Natural killer cell (primary cell): Measurements from ENCODE around the gene PCDHB6. TPM values are rescaled to one million over a fixed set of nuclear protein-coding genes. Genes with fewer than 3 reads are reported as not detected.
"Not testable (repeated sequence)": the region's sequence is repeated elsewhere in the genome, so short reads cannot be mapped to it uniquely, and the experiment has no call there.

ENCODE experiments used
- ATAC-seq, 3 donors: fragments of 150-1000 bp in 2 of 3; fragments of 200-7000 bp in 1 of 3; cut with Tn5 transposase; 1 replicate in 1 of 3; 2 replicates in 2 of 3; pipeline ENCODE4 v1.10.0; 2021; ENCODE audit warnings: mild to moderate bottlenecking in 2 of 3, moderate library complexity in 2 of 3
- DNase-seq, 2 donors: peaks; one replicate each; pipeline versions ENCODE4 v3.0.0 to v3.0.0-alpha.2; 2013 to 2021; ENCODE audit warnings: mixed read lengths in 1 of 2
- H3K27ac ChIP-seq: one replicate; pipeline ENCODE4 v1.5.1; 2013; ENCODE audit warnings: mild to moderate bottlenecking, low read length
- H3K27me3 ChIP-seq: one replicate; pipeline ENCODE4 v1.6.1; 2013; ENCODE audit warnings: low read length; ENCODE audit not compliant: control insufficient read depth, insufficient read depth
- H3K36me3 ChIP-seq: one replicate; pipeline ENCODE4 v1.6.1; 2013; ENCODE audit warnings: low read length; ENCODE audit not compliant: control insufficient read depth, insufficient read depth
- H3K4me1 ChIP-seq: one replicate; pipeline ENCODE4 v1.6.1; 2013; ENCODE audit warnings: low read length; ENCODE audit not compliant: control insufficient read depth, insufficient read depth
- H3K4me3 ChIP-seq: one replicate; pipeline ENCODE4 v1.5.1; 2013; ENCODE audit warnings: low read length
- H3K9me3 ChIP-seq: one replicate; pipeline ENCODE4 v1.6.1; 2013; ENCODE audit warnings: low read length; ENCODE audit not compliant: control insufficient read depth, insufficient read depth
- H3K27ac Mint-ChIP-seq, 2 donors: one replicate each; pipeline ENCODE4 v1.8.0; 2022; ENCODE audit warnings: mild to moderate bottlenecking in 2 of 2, mixed read lengths in 2 of 2, moderate library complexity in 1 of 2
- H3K27me3 Mint-ChIP-seq, 2 donors: one replicate each; pipeline ENCODE4 v1.8.0; 2022; ENCODE audit warnings: low read depth in 2 of 2, mixed read lengths in 2 of 2
- H3K36me3 Mint-ChIP-seq: one replicate; pipeline ENCODE4 v1.8.0; 2022; ENCODE audit warnings: mixed read lengths
- H3K4me1 Mint-ChIP-seq, 2 donors: one replicate each; pipeline ENCODE4 v1.8.0; 2022; ENCODE audit warnings: mixed read lengths in 2 of 2
- H3K4me3 Mint-ChIP-seq: one replicate; pipeline ENCODE4 v1.8.0; 2022; ENCODE audit warnings: mild to moderate bottlenecking, moderate library complexity, mixed read lengths
- H3K9me3 Mint-ChIP-seq, 2 donors: one replicate each; pipeline ENCODE4 v1.8.0; 2022; ENCODE audit warnings: mixed read lengths in 2 of 2
- CTCF ChIP-seq: fragments of 200-600 bp; IDR thresholded peaks from one replicate; pipeline ENCODE4 v1.8.0; 2022; ENCODE audit warnings: antibody characterized with exemption
- WGBS: methylation state at CpG from one replicate; pipeline ENCODE4 v1.1.7; 2013; ENCODE audit warnings: missing lambda C conversion rate; ENCODE audit not compliant: insufficient coverage; 5-methylcytosine and 5-hydroxymethylcytosine counted together
- intact Hi-C: fragments of 100-400 bp; cut with micrococcal nuclease; formaldehyde crosslinking; loops from one replicate; pipeline ENCODE4 v1.14.2; 2022
- total RNA-seq, 4 donors: library from RNA; stranded (reverse); fragments of 120-200 nt in 1 of 4; gene quantifications; one replicate each; pipeline versions ENCODE4 v1.2.3 to v1.2.4, GENCODE V29; 2013 to 2022

The PCDHB6 gene
- total RNA-seq, 3 donors from 2014 or later (not counting 1 experiment from before 2014, with no cell fraction given): not detected

GRCh38 chr5:141175933-141176332 is 26.1 kb downstream of the PCDHB6 start:
- Histone ChIP-seq H3K4me1 (no peaks in the 10 kb centered on the region), H3K9me3 (peaks cover 6% of the 10 kb centered on the region), H3K27ac (no peak overlapping the region), H3K36me3 (no peaks in the 10 kb centered on the region), H3K27me3 (no peaks in the 10 kb centered on the region), H3K4me3 (no peak overlapping the region)
- no peaks in the 10 kb centered on the region for H3K4me1 Mint-ChIP-seq
- WGBS: 50% methylated on average over 1 of the region's 1 CpG
- ATAC-seq (no peak), DNase-seq (no peak)
- no peak for TF ChIP-seq CTCF
- no peak overlapping the region for H3K27ac Mint-ChIP-seq
- H3K27me3 Mint-ChIP-seq: peaks cover 0 to 10% of the 10 kb centered on the region in 2 donors
- intact Hi-C loops: no loop called here
- H3K9me3 Mint-ChIP-seq: peaks cover 0 to 4% of the 10 kb centered on the region in 2 donors
- H3K36me3 Mint-ChIP-seq: no peaks in the 10 kb centered on the region
- H3K4me3 Mint-ChIP-seq: no peak overlapping the region

- H3K27ac ChIP-seq, H3K27me3 ChIP-seq, H3K4me3 Mint-ChIP-seq, H3K4me1 ChIP-seq, intact Hi-C loops, H3K36me3 ChIP-seq, H3K9me3 ChIP-seq, ATAC-seq, DNase-seq, H3K36me3 Mint-ChIP-seq, H3K9me3 Mint-ChIP-seq, H3K4me1 Mint-ChIP-seq, H3K27ac Mint-ChIP-seq, H3K4me3 ChIP-seq: not testable (repeated sequence)
- 38% methylated on average over 8 of the region's 18 CpGs for whole genome bisulfite sequencing
- H3K27me3 Mint-ChIP-seq: peaks cover 12 to 13% of the 10 kb centered on the region in 2 donors
Observed at GRCh38 chr5:141177577-141178191, 27.8 kb downstream of the PCDHB6 start, which contains the start of gene PCDHB8. Gene PCDHB8 (plus strand): TSS chr5:141177790. CDS start chr5:141178035, 245 bp downstream.

- H3K4me3 ChIP-seq, H3K36me3 Mint-ChIP-seq, intact Hi-C loops, H3K4me1 ChIP-seq, DNase-seq, H3K9me3 Mint-ChIP-seq, H3K27ac ChIP-seq, H3K36me3 ChIP-seq, H3K9me3 ChIP-seq, H3K4me3 Mint-ChIP-seq, H3K27me3 ChIP-seq, ATAC-seq, H3K4me1 Mint-ChIP-seq, H3K27ac Mint-ChIP-seq: not testable (repeated sequence)
- H3K27me3 Mint-ChIP-seq: peaks cover 14 to 15% of the 10 kb centered on the region in 2 donors
- WGBS: 44% methylated on average over 23 of the region's 39 CpGs
Observed at GRCh38 chr5:141179371-141179770, 29.5 kb downstream of the PCDHB6 start.

- H3K27ac Mint-ChIP-seq, H3K27me3 ChIP-seq, H3K4me1 ChIP-seq, H3K9me3 ChIP-seq, DNase-seq, H3K4me3 Mint-ChIP-seq, H3K4me1 Mint-ChIP-seq, intact Hi-C loops, H3K27ac ChIP-seq, H3K36me3 ChIP-seq, H3K9me3 Mint-ChIP-seq, ATAC-seq, H3K4me3 ChIP-seq: not testable (repeated sequence)
- Mint-ChIP-seq H3K27me3 (peaks cover 19% of the 10 kb centered on the region in 2 donors), H3K36me3 (peaks cover 11% of the 10 kb centered on the region)
- WGBS: 42% methylated on average over 20 of the region's 32 CpGs
Observed at GRCh38 chr5:141179876-141180275, 30.0 kb downstream of the PCDHB6 start.

GRCh38 chr5:141180313-141180712 is 30.5 kb downstream of the PCDHB6 start:
- no peak overlapping the region for H3K4me3 ChIP-seq
- Mint-ChIP-seq H3K4me1 (no peaks in the 10 kb centered on the region), H3K27ac (no peak overlapping the region), H3K36me3 (peaks cover 16% of the 10 kb centered on the region), H3K27me3 (peaks cover 23% of the 10 kb centered on the region in 2 donors), H3K4me3 (no peak overlapping the region), H3K9me3 (peaks cover 0 to 2% of the 10 kb centered on the region in 2 donors)
- H3K27me3 ChIP-seq: no peaks in the 10 kb centered on the region
- no peaks in the 10 kb centered on the region for H3K4me1 ChIP-seq
- H3K36me3 ChIP-seq: no peaks in the 10 kb centered on the region
- intact Hi-C loops: no loop called here
- H3K27ac ChIP-seq: no peak overlapping the region
- 44% methylated on average over 1 of the region's 1 CpG for WGBS
- no peaks in the 10 kb centered on the region for H3K9me3 ChIP-seq
- DNase-seq (no peak), ATAC-seq (no peak)
- TF ChIP-seq CTCF: no peak
